ENCODE measurements around the gene AKAIN1. TPM values are rescaled to one million over a fixed set of nuclear protein-coding genes. Genes with fewer than 3 reads are reported as not detected.

The AKAIN1 gene
- total RNA-seq (2012; rRNA removed) = not detected in 2 replicates

GRCh38 chr18:5197032-5197434 is at the start of gene AKAIN1:
AKAIN1 (minus strand) TSS chr18:5197257; CDS start chr18:5197053, 204 bp downstream.
- Histone ChIP-seq H3K4me1 (ENCODE audit: control insufficient read depth, insufficient read depth, low read length) (no peaks in the 10 kb centered on the region), H3K4me2 (ENCODE audit: low read length) (no peak within 1 kb of the TSS), H3K9ac (ENCODE audit: low read depth, low read length) (no peak within 1 kb of the TSS), H3K36me3 (ENCODE audit: insufficient read depth, low read length) (no peaks in the 10 kb centered on the region), H3K27me3 (ENCODE audit: control insufficient read depth, insufficient read depth, low read length) (peaks cover 4% of the 10 kb centered on the region), H3K9me3 (replicated peaks; ENCODE audit: low read length) (no peaks in the 10 kb centered on the region), H3K4me3 (ENCODE audit: low read length) (no peak within 1 kb of the TSS)

DNA sequence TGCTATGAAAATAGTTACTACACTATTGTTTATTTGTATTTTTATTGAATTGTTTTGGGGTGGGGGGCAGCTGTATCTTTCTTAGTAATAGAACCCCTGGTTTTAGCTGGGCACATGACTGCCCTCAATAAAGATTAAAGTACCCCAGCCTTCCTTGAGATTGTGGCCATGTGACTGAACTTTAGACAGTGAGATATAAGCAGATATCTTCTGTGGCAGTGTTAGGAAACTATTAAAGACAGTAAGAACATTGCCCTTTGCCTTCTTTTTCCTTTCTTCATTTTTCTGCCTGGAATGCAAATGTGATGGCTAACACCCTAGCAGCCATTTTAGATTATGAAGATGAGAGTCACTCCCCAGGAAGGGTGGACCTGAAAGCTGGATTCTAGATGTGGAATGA is 47.9 kb upstream of the AKAIN1 start:
- H3K4me2 ChIP-seq (ENCODE audit: low read length) = no peak overlapping the region
- no peaks in the 10 kb centered on the region for H3K9me3 ChIP-seq (replicated peaks; ENCODE audit: low read length)
- no peaks in the 10 kb centered on the region for H3K4me1 ChIP-seq (ENCODE audit: control insufficient read depth, insufficient read depth, low read length)
- no peaks in the 10 kb centered on the region for H3K27me3 ChIP-seq (ENCODE audit: control insufficient read depth, insufficient read depth, low read length)
- no peak overlapping the region for H3K4me3 ChIP-seq (ENCODE audit: low read length)
- no peak overlapping the region for H3K9ac ChIP-seq (ENCODE audit: low read depth, low read length)
- peaks cover 14% of the 10 kb centered on the region for H3K36me3 ChIP-seq (ENCODE audit: insufficient read depth, low read length)

DNA sequence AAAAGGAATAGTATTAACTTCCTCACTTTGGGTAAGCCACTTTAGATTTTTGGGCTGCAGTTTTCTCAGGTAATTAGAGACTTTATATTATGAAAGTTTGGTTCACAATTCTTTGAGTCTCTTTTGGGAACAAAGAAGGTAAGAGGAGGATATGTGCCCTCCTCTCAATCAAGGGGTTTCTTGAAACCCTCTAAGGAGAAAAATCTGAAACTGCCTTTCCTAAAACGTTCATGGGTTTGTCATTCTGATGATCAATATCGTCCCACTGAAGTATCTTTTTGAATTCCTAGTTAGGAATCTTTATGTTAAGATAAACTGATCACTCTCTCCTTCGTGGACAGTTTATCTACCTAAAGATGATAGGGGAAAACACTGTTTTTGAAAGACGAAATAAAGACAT is 42.4 kb upstream of the AKAIN1 start:
- Histone ChIP-seq H3K9ac (ENCODE audit: low read depth, low read length) (peak overlapping the region; percentile 95), H3K9me3 (replicated peaks; ENCODE audit: low read length) (no peaks in the 10 kb centered on the region), H3K4me1 (ENCODE audit: control insufficient read depth, insufficient read depth, low read length) (peaks cover 15% of the 10 kb centered on the region), H3K4me2 (ENCODE audit: low read length) (peak overlapping the region; percentile 98), H3K36me3 (ENCODE audit: insufficient read depth, low read length) (peaks cover 14% of the 10 kb centered on the region), H3K27me3 (ENCODE audit: control insufficient read depth, insufficient read depth, low read length) (no peaks in the 10 kb centered on the region), H3K4me3 (ENCODE audit: low read length) (peak overlapping the region; percentile 84)

GRCh38 chr18:5238371-5238976 is 41.4 kb upstream of the AKAIN1 start:
- H3K4me3 ChIP-seq (ENCODE audit: low read length) = peak overlapping the region; percentile 84
- H3K4me1 ChIP-seq (ENCODE audit: control insufficient read depth, insufficient read depth, low read length) = peaks cover 15% of the 10 kb centered on the region
- H3K36me3 ChIP-seq (ENCODE audit: insufficient read depth, low read length) = peaks cover 14% of the 10 kb centered on the region
- peak overlapping the region; percentile 98 for H3K4me2 ChIP-seq (ENCODE audit: low read length)
- no peaks in the 10 kb centered on the region for H3K27me3 ChIP-seq (ENCODE audit: control insufficient read depth, insufficient read depth, low read length)
- H3K9ac ChIP-seq (ENCODE audit: low read depth, low read length) = peak overlapping the region; percentile 95
- no peaks in the 10 kb centered on the region for H3K9me3 ChIP-seq (replicated peaks; ENCODE audit: low read length)

DNA sequence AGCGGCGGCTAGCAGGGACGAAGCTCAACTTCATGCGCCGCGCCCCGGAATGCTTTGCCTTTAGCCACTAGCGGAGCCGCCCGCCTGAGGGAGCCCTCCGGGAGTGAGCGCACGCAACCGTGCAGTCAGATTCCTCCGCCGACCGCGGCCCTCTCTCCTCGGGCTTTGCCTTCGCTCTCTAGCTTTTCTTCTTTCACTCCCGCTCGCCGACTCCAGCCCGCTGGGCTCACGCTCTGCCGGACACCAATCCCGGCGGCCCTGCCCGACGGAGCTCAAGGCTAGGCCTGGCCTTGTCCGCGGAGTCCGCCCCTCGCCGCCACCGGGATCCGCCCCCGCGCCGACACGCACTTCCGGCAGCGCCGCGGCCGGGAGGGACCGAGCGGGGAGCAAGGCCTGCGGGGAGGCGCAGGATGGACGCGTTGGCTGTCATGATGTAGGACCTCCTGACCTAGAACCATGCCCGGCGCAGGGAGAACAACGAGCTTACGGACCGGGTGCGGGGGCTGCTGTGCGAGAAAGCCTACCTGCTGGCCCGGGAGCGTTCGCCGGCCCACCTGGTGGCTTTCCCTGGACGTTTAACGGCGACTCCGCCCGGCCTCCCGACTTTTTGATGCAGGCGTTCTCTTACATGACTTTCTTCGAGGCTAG is 40.8 kb upstream of the AKAIN1 start:
- Histone ChIP-seq H3K36me3 (ENCODE audit: insufficient read depth, low read length) (peaks cover 14% of the 10 kb centered on the region), H3K9ac (ENCODE audit: low read depth, low read length) (peak overlapping the region; percentile 95), H3K4me1 (ENCODE audit: control insufficient read depth, insufficient read depth, low read length) (peaks cover 15% of the 10 kb centered on the region), H3K27me3 (ENCODE audit: control insufficient read depth, insufficient read depth, low read length) (no peaks in the 10 kb centered on the region), H3K4me3 (ENCODE audit: low read length) (peak overlapping the region; percentile 84), H3K4me2 (ENCODE audit: low read length) (peak overlapping the region; percentile 98), H3K9me3 (replicated peaks; ENCODE audit: low read length) (no peaks in the 10 kb centered on the region)

DNA sequence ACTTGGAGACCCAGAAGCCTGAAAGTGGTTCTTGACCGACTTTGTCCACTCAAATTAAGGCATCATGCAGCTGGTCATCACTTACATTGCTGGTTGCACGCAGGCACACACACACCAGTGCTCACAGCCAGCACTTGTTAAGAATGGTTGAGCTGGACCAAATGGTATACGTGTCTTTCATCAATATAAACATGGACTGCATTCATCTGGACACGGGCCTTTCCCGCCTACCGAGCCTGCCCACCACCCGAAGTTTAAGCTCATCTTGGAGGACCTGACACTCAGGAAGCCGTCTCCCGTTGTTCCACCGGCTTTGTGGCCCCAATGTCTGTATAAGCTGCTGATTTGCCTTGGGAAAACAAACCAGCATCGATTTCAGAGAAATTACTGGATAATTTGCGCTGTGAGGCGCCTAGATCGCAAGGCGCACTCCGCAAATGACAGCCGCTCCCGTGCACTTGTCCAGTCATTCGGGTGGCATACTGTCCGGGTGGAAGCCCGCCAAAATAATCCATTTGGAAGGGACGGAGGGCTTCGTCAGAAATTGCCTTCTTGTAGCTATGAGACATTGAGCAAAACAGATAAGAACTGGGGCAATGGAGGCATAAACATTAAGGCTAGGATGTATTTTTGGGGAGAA is 40.1 kb upstream of the AKAIN1 start:
- Histone ChIP-seq H3K36me3 (ENCODE audit: insufficient read depth, low read length) (peaks cover 10% of the 10 kb centered on the region), H3K9ac (ENCODE audit: low read depth, low read length) (peak overlapping the region; percentile 95), H3K4me3 (ENCODE audit: low read length) (peak overlapping the region; percentile 84), H3K9me3 (replicated peaks; ENCODE audit: low read length) (no peaks in the 10 kb centered on the region), H3K4me1 (ENCODE audit: control insufficient read depth, insufficient read depth, low read length) (peaks cover 15% of the 10 kb centered on the region), H3K27me3 (ENCODE audit: control insufficient read depth, insufficient read depth, low read length) (no peaks in the 10 kb centered on the region), H3K4me2 (ENCODE audit: low read length) (peak overlapping the region; percentile 98)

GRCh38 chr18:5214583-5215351 is 17.7 kb upstream of the AKAIN1 start:
- Histone ChIP-seq H3K9ac (ENCODE audit: low read depth, low read length) (no peak overlapping the region), H3K27me3 (ENCODE audit: control insufficient read depth, insufficient read depth, low read length) (no peaks in the 10 kb centered on the region), H3K4me2 (ENCODE audit: low read length) (no peak overlapping the region), H3K9me3 (replicated peaks; ENCODE audit: low read length) (no peaks in the 10 kb centered on the region), H3K4me3 (ENCODE audit: low read length) (no peak overlapping the region), H3K4me1 (ENCODE audit: control insufficient read depth, insufficient read depth, low read length) (no peaks in the 10 kb centered on the region), H3K36me3 (ENCODE audit: insufficient read depth, low read length) (no peaks in the 10 kb centered on the region)

DNA sequence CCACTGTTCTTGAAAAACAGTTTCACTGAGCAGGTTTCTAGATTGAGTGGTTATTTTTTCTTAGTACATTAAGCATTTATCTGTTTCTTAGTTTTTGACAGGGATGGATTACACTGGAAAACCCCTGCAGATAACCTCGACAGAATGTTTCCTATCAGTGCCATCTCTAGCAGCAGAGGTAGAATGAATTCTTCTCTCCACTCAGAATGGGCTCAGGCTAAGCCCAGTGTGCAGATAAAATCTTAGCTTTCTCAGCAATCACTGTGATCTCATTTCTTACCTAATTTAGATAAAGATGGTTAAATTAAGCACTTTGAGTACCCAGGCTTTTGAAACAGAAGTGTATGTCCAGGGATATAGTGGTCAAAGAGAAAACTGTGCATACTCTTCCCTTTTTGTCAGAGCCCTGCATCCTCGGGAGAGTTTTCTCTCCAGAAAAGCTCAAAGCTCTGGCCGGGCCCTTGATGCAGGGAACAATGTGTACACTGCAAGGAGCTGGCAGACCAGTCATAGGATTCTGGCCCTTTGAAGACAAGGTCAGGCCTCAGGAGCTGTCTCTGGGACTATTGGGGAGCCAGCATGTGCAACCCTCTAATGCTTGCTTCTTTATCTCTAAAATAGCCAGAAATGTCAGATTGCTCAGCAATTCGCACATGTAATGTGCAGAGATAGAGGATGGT is 10.6 kb upstream of the AKAIN1 start:
- no peak overlapping the region for H3K9ac ChIP-seq (ENCODE audit: low read depth, low read length)
- no peaks in the 10 kb centered on the region for H3K36me3 ChIP-seq (ENCODE audit: insufficient read depth, low read length)
- H3K4me2 ChIP-seq (ENCODE audit: low read length) = no peak overlapping the region
- H3K4me1 ChIP-seq (ENCODE audit: control insufficient read depth, insufficient read depth, low read length) = no peaks in the 10 kb centered on the region
- H3K4me3 ChIP-seq (ENCODE audit: low read length) = no peak overlapping the region
- H3K27me3 ChIP-seq (ENCODE audit: control insufficient read depth, insufficient read depth, low read length) = no peaks in the 10 kb centered on the region
- H3K9me3 ChIP-seq (replicated peaks; ENCODE audit: low read length) = no peaks in the 10 kb centered on the region

DNA sequence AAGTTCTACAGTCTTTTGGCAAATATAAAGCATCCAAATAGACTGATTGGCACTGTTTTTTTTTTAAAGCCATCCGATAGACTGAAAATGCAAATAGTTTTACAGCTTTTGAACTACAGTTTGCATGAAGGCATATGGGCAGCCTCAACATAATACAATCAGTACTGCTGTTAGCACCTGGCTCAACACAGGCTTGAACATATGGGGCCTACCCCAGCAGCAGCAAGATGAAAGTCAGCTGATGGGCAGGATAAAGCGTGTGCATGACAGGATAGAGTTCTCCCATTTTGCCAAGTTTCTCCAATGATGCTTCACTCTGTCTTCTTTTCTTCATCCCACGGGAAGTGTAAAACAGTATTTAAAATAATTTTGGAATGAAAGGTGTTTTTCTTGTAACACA is 1.3 kb upstream of the AKAIN1 start:
- no peak overlapping the region for H3K4me3 ChIP-seq (ENCODE audit: low read length)
- no peak overlapping the region for H3K9ac ChIP-seq (ENCODE audit: low read depth, low read length)
- no peaks in the 10 kb centered on the region for H3K36me3 ChIP-seq (ENCODE audit: insufficient read depth, low read length)
- peaks cover 4% of the 10 kb centered on the region for H3K27me3 ChIP-seq (ENCODE audit: control insufficient read depth, insufficient read depth, low read length)
- H3K9me3 ChIP-seq (replicated peaks; ENCODE audit: low read length) = no peaks in the 10 kb centered on the region
- no peaks in the 10 kb centered on the region for H3K4me1 ChIP-seq (ENCODE audit: control insufficient read depth, insufficient read depth, low read length)
- H3K4me2 ChIP-seq (ENCODE audit: low read length) = no peak overlapping the region

GRCh38 chr18:5197461-5197860 is 404 bp upstream of the AKAIN1 start:
- Histone ChIP-seq H3K4me2 (ENCODE audit: low read length) (no peak overlapping the region), H3K9ac (ENCODE audit: low read depth, low read length) (no peak overlapping the region), H3K27me3 (ENCODE audit: control insufficient read depth, insufficient read depth, low read length) (peaks cover 4% of the 10 kb centered on the region), H3K4me1 (ENCODE audit: control insufficient read depth, insufficient read depth, low read length) (no peaks in the 10 kb centered on the region), H3K9me3 (replicated peaks; ENCODE audit: low read length) (no peaks in the 10 kb centered on the region), H3K36me3 (ENCODE audit: insufficient read depth, low read length) (no peaks in the 10 kb centered on the region), H3K4me3 (ENCODE audit: low read length) (no peak overlapping the region)

All from skeletal muscle satellite cell (primary cell).